Peyer's patch (tissue), 4 donors: ENCODE results near the gene ECE2.

Source experiments
- POLR2A ChIP-seq, 2 donors: fragments of 450-650 bp; IDR thresholded peaks; one replicate each; pipeline ENCODE4 v1.5.1; 2017; ENCODE audit warnings: antibody characterized with exemption in 2 of 2, mild to moderate bottlenecking in 2 of 2, moderate library complexity in 2 of 2
- TF ChIP-seq, protein P1 (sequence below), 6 experiments: fragments of 450-650 bp in 4 of 6; fragments of 200-600 bp in 2 of 6; sonication (generic) in 1 of 6; IDR thresholded peaks; one replicate each; pipeline ENCODE4 v1.5.1; 2017 to 2019; ENCODE audit warnings: antibody characterized with exemption in 6 of 6, mild to moderate bottlenecking in 3 of 6, moderate library complexity in 1 of 6

DNA sequence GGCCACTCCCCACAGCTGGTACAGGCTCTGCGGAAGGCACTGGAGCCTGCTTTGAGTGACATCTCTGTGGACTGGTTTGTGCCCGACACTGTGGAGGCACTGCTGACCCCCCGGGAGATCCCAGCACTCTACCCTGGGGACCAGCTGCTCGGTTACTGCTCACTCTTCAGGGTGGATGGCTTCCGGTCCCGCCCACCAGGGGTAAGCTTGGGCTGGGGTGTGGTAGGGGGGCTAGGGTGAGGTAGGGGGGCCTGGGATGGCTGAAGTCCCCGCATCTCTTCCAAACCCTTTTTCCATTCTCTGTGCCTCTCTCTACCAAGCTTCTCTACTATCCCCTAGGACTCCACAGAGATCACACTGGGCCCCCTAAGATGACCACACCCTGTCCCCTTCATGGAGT, 38.6 kb upstream of the ECE2 start:
- TF ChIP-seq, protein P1, sequence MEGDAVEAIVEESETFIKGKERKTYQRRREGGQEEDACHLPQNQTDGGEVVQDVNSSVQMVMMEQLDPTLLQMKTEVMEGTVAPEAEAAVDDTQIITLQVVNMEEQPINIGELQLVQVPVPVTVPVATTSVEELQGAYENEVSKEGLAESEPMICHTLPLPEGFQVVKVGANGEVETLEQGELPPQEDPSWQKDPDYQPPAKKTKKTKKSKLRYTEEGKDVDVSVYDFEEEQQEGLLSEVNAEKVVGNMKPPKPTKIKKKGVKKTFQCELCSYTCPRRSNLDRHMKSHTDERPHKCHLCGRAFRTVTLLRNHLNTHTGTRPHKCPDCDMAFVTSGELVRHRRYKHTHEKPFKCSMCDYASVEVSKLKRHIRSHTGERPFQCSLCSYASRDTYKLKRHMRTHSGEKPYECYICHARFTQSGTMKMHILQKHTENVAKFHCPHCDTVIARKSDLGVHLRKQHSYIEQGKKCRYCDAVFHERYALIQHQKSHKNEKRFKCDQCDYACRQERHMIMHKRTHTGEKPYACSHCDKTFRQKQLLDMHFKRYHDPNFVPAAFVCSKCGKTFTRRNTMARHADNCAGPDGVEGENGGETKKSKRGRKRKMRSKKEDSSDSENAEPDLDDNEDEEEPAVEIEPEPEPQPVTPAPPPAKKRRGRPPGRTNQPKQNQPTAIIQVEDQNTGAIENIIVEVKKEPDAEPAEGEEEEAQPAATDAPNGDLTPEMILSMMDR (IDR thresholded peaks at IDR 0.05), result no peak
- TF ChIP-seq POLR2A (IDR thresholded peaks at IDR 0.05), result no peak
